Cardiac muscle cell (in vitro differentiated cells and primary cell): Measurements from ENCODE around the gene GUCY1A2. TPM values are rescaled to one million over a fixed set of nuclear protein-coding genes. Genes with fewer than 3 reads are reported as not detected.

Experiments
- DNase-seq, 2 donors: peaks; one replicate each; pipeline versions ENCODE4 v3.0.0 to v3.0.0-alpha.2; 2010 to 2017; ENCODE audit warnings: low read depth in 1 of 2, low spot score in 1 of 2
- H3K27ac ChIP-seq: fragments of 200-600 bp; sonication (generic); 2 replicates; pipeline ENCODE4 v1.5.1; 2016
- H3K27me3 ChIP-seq: fragments of 200-600 bp; sonication (generic); 2 replicates; pipeline ENCODE4 v1.6.0; 2016; ENCODE audit warnings: control low read depth
- H3K36me3 ChIP-seq: fragments of 200-600 bp; sonication (generic); 2 replicates; pipeline ENCODE4 v1.5.1; 2016; ENCODE audit warnings: control low read depth
- H3K4me1 ChIP-seq: fragments of 200-600 bp; sonication (generic); 2 replicates; pipeline ENCODE4 v1.8.1; 2017; ENCODE audit warnings: low read depth, mild to moderate bottlenecking, mixed run types
- H3K4me3 ChIP-seq: fragments of 200-600 bp; sonication (generic); 2 replicates; pipeline ENCODE4 v1.5.1; 2016; ENCODE audit warnings: mild to moderate bottlenecking
- H3K9me3 ChIP-seq: fragments of 200-600 bp; sonication (generic); 2 replicates; pipeline ENCODE4 v1.5.1; 2017; ENCODE audit warnings: low read depth, mild to moderate bottlenecking, control low read depth
- polyA plus RNA-seq: library from polyadenylated mRNA; unstranded; fragments of >200 nt; fragmentation: Nextera tagmentation; extraction: Ambion mirVana; gene quantifications from 2 replicates; pipeline ENCODE4 v1.2.1, GENCODE V29; 2016
- total RNA-seq: library from RNA; depleted of rRNA; stranded (reverse); fragments of >200 nt; gene quantifications from 2 replicates; pipeline ENCODE4 v1.2.3, GENCODE V29; 2016
- TF ChIP-seq, protein P1 (sequence below): IDR thresholded peaks from 2 replicates; pipeline ENCODE4 v1.5.1; 2012; ENCODE audit warnings: low read depth, mild to moderate bottlenecking, low read length

GUCY1A2 gene
- total and polyA plus RNA-seq, 2 experiments from 2014 or later, result 0.56 to 1.1 TPM

DNA sequence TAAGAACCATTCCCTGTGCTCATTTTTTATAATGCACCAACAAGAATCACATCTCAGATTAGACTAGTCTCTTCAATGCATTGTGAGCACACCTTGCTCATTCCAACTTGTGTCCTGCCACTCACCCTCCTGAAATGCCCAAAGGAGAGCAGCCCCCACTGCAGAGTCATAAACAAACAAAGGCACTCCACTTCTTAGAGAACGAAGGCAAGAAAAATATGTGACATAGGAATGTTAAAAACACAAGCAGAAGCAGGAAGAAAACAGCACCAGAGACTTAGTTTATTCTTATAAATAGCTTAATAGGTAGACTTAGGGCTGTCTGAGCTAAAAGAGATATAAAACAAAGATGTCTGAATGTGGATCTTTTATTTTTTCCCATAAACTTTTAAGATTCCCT is 57.2 kb downstream of the GUCY1A2 start:
- TF ChIP-seq, protein P1, sequence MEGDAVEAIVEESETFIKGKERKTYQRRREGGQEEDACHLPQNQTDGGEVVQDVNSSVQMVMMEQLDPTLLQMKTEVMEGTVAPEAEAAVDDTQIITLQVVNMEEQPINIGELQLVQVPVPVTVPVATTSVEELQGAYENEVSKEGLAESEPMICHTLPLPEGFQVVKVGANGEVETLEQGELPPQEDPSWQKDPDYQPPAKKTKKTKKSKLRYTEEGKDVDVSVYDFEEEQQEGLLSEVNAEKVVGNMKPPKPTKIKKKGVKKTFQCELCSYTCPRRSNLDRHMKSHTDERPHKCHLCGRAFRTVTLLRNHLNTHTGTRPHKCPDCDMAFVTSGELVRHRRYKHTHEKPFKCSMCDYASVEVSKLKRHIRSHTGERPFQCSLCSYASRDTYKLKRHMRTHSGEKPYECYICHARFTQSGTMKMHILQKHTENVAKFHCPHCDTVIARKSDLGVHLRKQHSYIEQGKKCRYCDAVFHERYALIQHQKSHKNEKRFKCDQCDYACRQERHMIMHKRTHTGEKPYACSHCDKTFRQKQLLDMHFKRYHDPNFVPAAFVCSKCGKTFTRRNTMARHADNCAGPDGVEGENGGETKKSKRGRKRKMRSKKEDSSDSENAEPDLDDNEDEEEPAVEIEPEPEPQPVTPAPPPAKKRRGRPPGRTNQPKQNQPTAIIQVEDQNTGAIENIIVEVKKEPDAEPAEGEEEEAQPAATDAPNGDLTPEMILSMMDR, result no peak
- Histone ChIP-seq H3K27ac (no peak overlapping the region), H3K4me3 (no peak overlapping the region), H3K4me1 (peaks cover 21% of the 10 kb centered on the region), H3K36me3 (no peaks in the 10 kb centered on the region), H3K27me3 (no peaks in the 10 kb centered on the region), H3K9me3 (no peaks in the 10 kb centered on the region)
- no peak for DNase-seq

DNA sequence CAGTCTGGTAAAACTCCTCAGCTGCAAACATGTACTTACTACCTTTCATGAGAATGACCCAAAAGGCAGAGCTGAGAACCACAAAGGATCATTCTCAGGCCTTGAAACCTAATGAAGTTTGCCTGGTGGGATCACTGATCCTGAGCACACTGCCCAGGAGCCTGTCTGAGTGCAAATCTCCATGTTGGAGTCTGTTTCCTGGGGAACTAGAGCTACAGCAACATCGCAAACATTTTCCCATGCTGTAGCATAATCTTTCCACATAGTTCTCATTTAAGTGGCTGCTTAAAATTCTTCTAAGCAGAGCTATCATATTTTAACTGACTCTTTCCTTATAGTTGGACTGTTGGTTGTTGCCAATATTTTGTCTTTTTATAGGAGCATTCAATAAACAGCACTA is 58.5 kb downstream of the GUCY1A2 start:
- Histone ChIP-seq H3K27ac (no peak overlapping the region), H3K27me3 (no peaks in the 10 kb centered on the region), H3K4me3 (no peak overlapping the region), H3K36me3 (no peaks in the 10 kb centered on the region), H3K4me1 (peaks cover 21% of the 10 kb centered on the region), H3K9me3 (no peaks in the 10 kb centered on the region)
- DNase-seq, result peak; percentile 47 to 66
- TF ChIP-seq, protein P1, result no peak

DNA sequence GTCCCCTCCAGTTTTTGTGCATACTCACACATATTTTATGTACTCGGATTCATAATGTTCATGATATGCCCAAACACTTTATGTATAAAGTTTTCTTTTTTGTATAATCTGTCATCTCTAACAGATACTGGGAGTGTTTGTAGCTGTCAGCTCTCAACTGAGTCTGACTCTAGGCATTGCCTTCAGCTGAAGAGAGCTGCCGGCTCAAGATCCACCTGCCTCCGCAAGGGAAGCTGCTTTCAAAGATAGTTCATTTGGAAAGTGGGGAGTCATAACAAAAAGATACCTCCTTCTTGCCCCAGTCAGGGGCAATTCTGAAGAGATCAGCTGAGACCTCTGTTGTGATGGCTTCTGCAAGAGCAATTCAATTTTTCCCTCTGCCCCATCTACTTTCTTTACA is 58.9 kb downstream of the GUCY1A2 start:
- DNase-seq, result no peak
- Histone ChIP-seq H3K4me1 (peaks cover 21% of the 10 kb centered on the region), H3K27me3 (no peaks in the 10 kb centered on the region), H3K9me3 (no peaks in the 10 kb centered on the region), H3K36me3 (no peaks in the 10 kb centered on the region), H3K4me3 (no peak overlapping the region), H3K27ac (no peak overlapping the region)
- TF ChIP-seq, protein P1, result no peak

DNA sequence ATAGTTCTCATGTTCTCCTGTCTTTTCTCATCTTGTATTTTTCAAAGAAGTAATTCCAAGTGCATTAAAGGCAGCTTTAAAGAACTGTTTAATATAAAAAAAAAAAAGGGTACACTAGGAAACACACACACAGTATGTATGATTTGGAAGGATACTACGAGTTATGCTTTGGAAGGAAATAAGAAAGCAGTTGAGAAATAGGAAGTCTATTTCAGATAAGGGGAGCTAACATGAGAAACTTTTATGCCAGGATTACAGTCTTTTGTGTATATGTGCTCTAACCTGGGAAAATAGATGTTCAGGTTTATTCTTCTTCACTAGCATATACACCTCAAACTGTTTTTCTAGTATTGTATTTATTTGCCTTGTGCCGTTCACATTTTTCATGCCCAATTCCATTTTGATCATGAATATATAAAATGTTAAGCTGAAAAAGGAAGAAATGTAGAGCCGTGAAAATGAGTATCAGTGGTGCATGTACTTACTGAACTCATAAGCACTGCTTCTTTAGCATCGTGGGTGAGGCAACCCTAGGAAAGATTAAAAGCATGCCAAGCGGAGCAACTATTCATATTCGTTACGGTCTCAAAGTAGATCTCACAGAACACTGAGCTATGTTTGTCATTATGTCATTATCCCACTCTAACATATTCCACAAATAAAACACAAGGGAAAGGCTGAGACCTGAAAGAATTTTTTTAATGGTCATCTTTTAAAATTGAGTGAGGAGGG is 59.6 kb downstream of the GUCY1A2 start:
- no peak overlapping the region for H3K4me3 ChIP-seq
- TF ChIP-seq, protein P1, result no peak

DNA sequence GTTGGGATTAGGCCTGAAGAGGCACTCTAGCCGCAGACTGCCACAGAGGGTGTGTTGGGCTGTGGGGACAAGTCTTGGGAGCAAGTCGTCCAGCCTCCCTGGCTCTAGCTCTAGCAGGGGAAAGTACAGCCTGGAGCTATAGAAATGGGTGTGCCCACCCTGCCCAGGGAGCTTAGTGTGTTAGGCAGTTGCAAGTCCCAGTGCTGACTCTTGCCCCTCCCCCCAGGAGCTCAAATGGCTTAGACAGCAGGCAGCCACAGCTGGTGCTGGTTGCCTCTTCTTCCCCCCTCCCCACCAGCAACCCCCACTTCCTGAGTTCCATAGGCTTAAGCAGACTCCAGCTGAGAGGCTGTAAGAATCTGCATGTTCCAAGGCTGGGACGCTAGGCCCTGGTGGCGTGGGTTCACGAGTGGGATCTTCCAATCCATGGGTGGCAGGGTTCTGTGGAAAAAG is 61.2 kb downstream of the GUCY1A2 start:
- DNase-seq, result no peak
- H3K36me3 ChIP-seq, result no peaks in the 10 kb centered on the region
- H3K27ac ChIP-seq, result no peak overlapping the region
- no peak overlapping the region for H3K4me3 ChIP-seq
- TF ChIP-seq, protein P1, result no peak
- H3K27me3 ChIP-seq, result no peaks in the 10 kb centered on the region
- H3K9me3 ChIP-seq, result no peaks in the 10 kb centered on the region
- peaks cover 21% of the 10 kb centered on the region for H3K4me1 ChIP-seq

More for the DNA sequence above, 59.6 kb downstream of the GUCY1A2 start:
- H3K4me1 ChIP-seq, result peaks cover 21% of the 10 kb centered on the region
- H3K36me3 ChIP-seq, result no peaks in the 10 kb centered on the region
- no peak overlapping the region for H3K27ac ChIP-seq
- no peaks in the 10 kb centered on the region for H3K9me3 ChIP-seq
- no peaks in the 10 kb centered on the region for H3K27me3 ChIP-seq
- peak in 1 of 2 donors; percentile 71 for DNase-seq
